ENCODE data around the gene ITGA3. TPM values are rescaled to one million over a fixed set of nuclear protein-coding genes. Genes with fewer than 3 reads are reported as not detected.
A peak's percentile ranks its signal among the peaks of the same experiment; 100 is the strongest.

ITGA3 gene
- total and polyA plus RNA-seq, 4 donors = 23.4 to 34.4 (median 25.9) TPM

DNA sequence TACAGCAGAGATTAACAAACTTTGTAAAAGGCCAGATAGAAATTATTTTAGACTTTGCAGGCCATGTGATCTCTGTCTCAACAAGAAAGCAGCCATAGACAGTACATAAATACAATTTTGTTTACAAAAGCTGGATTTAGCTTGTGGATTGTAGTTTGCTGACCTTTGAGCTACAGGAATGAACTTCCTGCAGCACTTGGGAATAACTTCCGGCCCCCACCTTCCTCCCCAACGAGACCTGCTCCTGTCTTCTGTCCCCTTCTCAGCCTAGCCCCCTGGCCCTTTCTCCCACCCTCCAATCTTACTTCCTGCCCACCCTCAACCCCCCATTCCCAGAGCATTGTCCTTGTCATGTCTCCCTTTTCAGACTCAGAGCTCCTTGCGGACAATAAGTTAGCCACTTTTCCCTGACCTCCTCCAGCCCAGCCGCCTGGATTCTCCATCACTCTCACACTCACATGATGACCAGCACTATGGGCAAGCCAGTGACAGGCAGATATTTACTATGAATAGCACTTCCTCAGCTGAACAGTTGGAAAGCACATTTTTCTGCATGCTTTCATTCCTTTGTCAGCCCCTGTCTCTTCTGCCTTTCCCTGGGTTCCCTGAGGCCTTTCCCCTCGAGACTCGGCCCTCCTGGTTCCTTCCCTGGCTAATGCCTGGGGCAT, 33.3 kb upstream of the ITGA3 start:
- Histone ChIP-seq H3K27me3 (ENCODE audit: control insufficient read depth, insufficient read depth, low read length) (peaks cover 6% of the 10 kb centered on the region), H3K4me1 (ENCODE audit: control insufficient read depth, insufficient read depth, low read length) (peaks cover 11% of the 10 kb centered on the region), H3K27ac (ENCODE audit: low read depth, low read length) (no peak overlapping the region), H3K9me3 (ENCODE audit: control insufficient read depth, insufficient read depth, low read length) (no peaks in the 10 kb centered on the region), H3K36me3 (ENCODE audit: control insufficient read depth, insufficient read depth, low read length) (no peaks in the 10 kb centered on the region), H3K4me3 (ENCODE audit: low read depth, low read length) (no peak overlapping the region)
- DNase-seq (ENCODE audit: low read depth in 4 of 6, low spot score in 6 of 6) = no peak
- WGBS (ENCODE audit: insufficient coverage) = 50% methylated on average over 4 of the region's 6 CpGs

- no peak for DNase-seq (ENCODE audit: low read depth in 4 of 6, low spot score in 6 of 6)
- H3K36me3 ChIP-seq (ENCODE audit: control insufficient read depth, insufficient read depth, low read length) = no peaks in the 10 kb centered on the region
- H3K9me3 ChIP-seq (ENCODE audit: control insufficient read depth, insufficient read depth, low read length) = no peaks in the 10 kb centered on the region
- no peak overlapping the region for H3K27ac ChIP-seq (ENCODE audit: low read depth, low read length)
- peaks cover 18% of the 10 kb centered on the region for H3K4me1 ChIP-seq (ENCODE audit: control insufficient read depth, insufficient read depth, low read length)
- peaks cover 12% of the 10 kb centered on the region for H3K27me3 ChIP-seq (ENCODE audit: control insufficient read depth, insufficient read depth, low read length)
- H3K4me3 ChIP-seq (ENCODE audit: low read depth, low read length) = no peak overlapping the region
- no CpG with 5 or more reads among the region's 8 CpGs for WGBS (ENCODE audit: insufficient coverage)
These were observed 32.4 kb upstream of the ITGA3 start for GRCh38 chr17:50023520-50023919.

DNA sequence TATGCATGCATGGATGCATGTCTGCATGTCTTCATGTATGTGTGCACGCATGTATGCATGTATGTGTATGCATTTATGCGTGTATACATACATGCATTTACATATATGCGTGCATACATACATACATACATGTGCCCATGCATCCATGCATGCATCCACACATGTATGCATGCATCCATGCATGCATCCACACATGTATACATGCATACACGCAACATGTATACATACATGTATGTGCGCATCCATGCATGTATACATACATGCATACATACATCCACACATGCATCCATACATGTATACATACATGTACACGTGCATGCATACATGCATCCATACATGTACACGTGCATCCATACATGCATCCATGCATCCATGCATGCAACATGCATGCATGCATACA, 31.1 kb upstream of the ITGA3 start:
- 29% methylated on average over 2 of the region's 7 CpGs for WGBS (ENCODE audit: insufficient coverage)
- no peak for DNase-seq (ENCODE audit: low read depth in 4 of 6, low spot score in 6 of 6)

GRCh38 chr17:50026046-50026675, 29.7 kb upstream of the ITGA3 start:
- Histone ChIP-seq H3K27ac (ENCODE audit: low read depth, low read length) (no peak overlapping the region), H3K4me1 (ENCODE audit: control insufficient read depth, insufficient read depth, low read length) (peaks cover 18% of the 10 kb centered on the region), H3K4me3 (ENCODE audit: low read depth, low read length) (no peak overlapping the region), H3K9me3 (ENCODE audit: control insufficient read depth, insufficient read depth, low read length) (no peaks in the 10 kb centered on the region), H3K27me3 (ENCODE audit: control insufficient read depth, insufficient read depth, low read length) (peaks cover 14% of the 10 kb centered on the region), H3K36me3 (ENCODE audit: control insufficient read depth, insufficient read depth, low read length) (no peaks in the 10 kb centered on the region)
- DNase-seq (ENCODE audit: low read depth in 4 of 6, low spot score in 6 of 6) = no peak
- 69% methylated on average over 6 of the region's 8 CpGs for WGBS (ENCODE audit: insufficient coverage)

More for the DNA sequence above, 31.1 kb upstream of the ITGA3 start:
- Histone ChIP-seq H3K4me3 (ENCODE audit: low read depth, low read length) (no peak overlapping the region), H3K9me3 (ENCODE audit: control insufficient read depth, insufficient read depth, low read length) (no peaks in the 10 kb centered on the region), H3K4me1 (ENCODE audit: control insufficient read depth, insufficient read depth, low read length) (peaks cover 18% of the 10 kb centered on the region), H3K27me3 (ENCODE audit: control insufficient read depth, insufficient read depth, low read length) (peaks cover 14% of the 10 kb centered on the region), H3K36me3 (ENCODE audit: control insufficient read depth, insufficient read depth, low read length) (no peaks in the 10 kb centered on the region), H3K27ac (ENCODE audit: low read depth, low read length) (no peak overlapping the region)

- no peak overlapping the region for H3K27ac ChIP-seq (ENCODE audit: low read depth, low read length)
These were observed 29.1 kb upstream of the ITGA3 start for GRCh38 chr17:50026837-50027171.

DNA sequence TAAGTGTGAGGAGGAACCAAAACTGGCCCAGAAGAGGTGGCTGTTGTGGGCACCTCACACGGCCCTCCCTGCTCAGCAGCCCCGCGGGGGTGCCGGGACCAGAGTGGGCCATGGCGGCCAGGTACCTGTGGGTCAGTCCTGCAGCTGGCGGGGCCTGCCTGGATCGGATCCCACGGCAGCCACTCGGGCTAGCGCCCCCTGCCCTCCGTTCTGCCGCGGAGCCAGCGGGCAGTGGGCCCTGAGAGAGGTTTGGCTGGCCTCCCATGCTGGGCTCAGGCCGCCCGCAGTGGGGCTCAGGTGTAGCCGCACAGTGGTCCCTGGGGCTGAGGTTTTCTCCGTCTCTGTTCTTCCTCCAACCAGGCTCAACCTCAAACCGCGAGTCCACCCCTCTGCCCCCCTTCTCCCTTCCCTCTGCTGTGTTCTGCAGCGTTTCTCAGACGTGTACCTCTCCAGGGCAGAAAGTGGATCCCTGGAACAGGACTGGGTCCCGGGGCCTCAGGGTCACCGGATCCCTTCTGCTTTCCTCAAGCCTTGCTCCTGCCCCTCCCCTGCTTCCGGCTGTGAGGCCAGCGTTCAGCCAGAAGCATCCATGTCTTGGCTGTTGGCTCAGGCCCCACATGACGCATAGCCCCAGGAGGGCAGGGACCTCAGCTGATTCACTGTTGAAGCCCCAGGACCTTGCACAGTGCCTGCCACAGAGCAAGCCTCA, 28.6 kb upstream of the ITGA3 start:
- H3K27me3 ChIP-seq (ENCODE audit: control insufficient read depth, insufficient read depth, low read length) = peaks cover 14% of the 10 kb centered on the region
- peak in 1 of 6 donors; percentile 12 for DNase-seq (ENCODE audit: low read depth in 4 of 6, low spot score in 6 of 6)
- WGBS (ENCODE audit: insufficient coverage) = 11% methylated on average over 26 of the region's 27 CpGs
- H3K36me3 ChIP-seq (ENCODE audit: control insufficient read depth, insufficient read depth, low read length) = no peaks in the 10 kb centered on the region
- no peaks in the 10 kb centered on the region for H3K9me3 ChIP-seq (ENCODE audit: control insufficient read depth, insufficient read depth, low read length)
- no peak overlapping the region for H3K27ac ChIP-seq (ENCODE audit: low read depth, low read length)
- peaks cover 18% of the 10 kb centered on the region for H3K4me1 ChIP-seq (ENCODE audit: control insufficient read depth, insufficient read depth, low read length)
- H3K4me3 ChIP-seq (ENCODE audit: low read depth, low read length) = no peak overlapping the region

More at GRCh38 chr17:50026837-50027171, 29.1 kb upstream of the ITGA3 start:
- Histone ChIP-seq H3K4me3 (ENCODE audit: low read depth, low read length) (no peak overlapping the region), H3K9me3 (ENCODE audit: control insufficient read depth, insufficient read depth, low read length) (no peaks in the 10 kb centered on the region), H3K4me1 (ENCODE audit: control insufficient read depth, insufficient read depth, low read length) (peaks cover 18% of the 10 kb centered on the region), H3K27me3 (ENCODE audit: control insufficient read depth, insufficient read depth, low read length) (peaks cover 14% of the 10 kb centered on the region), H3K36me3 (ENCODE audit: control insufficient read depth, insufficient read depth, low read length) (no peaks in the 10 kb centered on the region)
- WGBS (ENCODE audit: insufficient coverage) = 17% methylated on average over 1 of the region's 6 CpGs
- DNase-seq (ENCODE audit: low read depth in 4 of 6, low spot score in 6 of 6) = peak; percentile 43 to 93 (median 64)

DNA sequence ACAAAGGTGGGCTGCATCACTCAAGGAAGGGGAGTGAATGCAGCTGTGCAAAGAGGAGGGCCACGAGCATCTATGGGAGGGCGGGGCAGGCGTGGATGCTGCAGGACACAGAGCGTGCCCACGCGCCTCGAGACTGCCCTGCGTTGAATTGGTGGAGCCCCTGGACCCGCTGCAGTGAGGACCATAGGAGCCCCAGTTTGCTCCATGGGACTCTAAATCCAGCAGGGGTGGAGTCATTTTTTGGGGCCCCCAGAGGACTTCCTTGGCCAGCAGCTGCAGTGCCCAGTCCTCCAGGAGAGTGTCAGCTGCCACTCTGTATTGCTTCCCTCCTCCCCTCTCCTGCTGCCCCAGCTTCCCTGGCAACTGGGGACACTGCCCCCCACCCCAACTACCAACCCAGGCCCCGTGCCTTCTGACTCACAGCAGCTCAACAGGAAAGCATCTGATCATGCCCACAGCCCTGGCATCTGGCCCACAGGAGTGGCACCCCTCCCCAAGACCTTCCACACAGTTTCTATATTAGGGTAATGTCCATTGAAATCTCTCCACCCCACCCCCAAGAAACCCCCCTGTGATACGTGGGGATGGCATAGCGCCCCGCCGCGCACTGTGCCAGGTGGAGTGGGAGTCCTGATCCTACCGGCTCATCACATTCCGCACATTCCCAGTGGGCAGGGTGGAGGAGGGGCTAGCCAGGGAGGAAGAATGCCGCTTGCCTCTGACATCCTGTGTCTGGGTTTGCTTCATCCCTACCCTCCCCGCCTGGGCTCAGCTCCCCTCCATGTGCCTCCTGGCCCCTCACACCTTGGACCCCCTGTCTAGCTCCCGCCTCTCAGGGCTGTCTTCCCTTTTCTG, 27.8 kb upstream of the ITGA3 start:
- Histone ChIP-seq H3K9me3 (ENCODE audit: control insufficient read depth, insufficient read depth, low read length) (no peaks in the 10 kb centered on the region), H3K4me3 (ENCODE audit: low read depth, low read length) (no peak overlapping the region), H3K4me1 (ENCODE audit: control insufficient read depth, insufficient read depth, low read length) (peaks cover 18% of the 10 kb centered on the region), H3K27me3 (ENCODE audit: control insufficient read depth, insufficient read depth, low read length) (peaks cover 14% of the 10 kb centered on the region), H3K36me3 (ENCODE audit: control insufficient read depth, insufficient read depth, low read length) (no peaks in the 10 kb centered on the region), H3K27ac (ENCODE audit: low read depth, low read length) (no peak overlapping the region)
- 65% methylated on average over 14 of the region's 20 CpGs for WGBS (ENCODE audit: insufficient coverage)
- no peak for DNase-seq (ENCODE audit: low read depth in 4 of 6, low spot score in 6 of 6)

DNA sequence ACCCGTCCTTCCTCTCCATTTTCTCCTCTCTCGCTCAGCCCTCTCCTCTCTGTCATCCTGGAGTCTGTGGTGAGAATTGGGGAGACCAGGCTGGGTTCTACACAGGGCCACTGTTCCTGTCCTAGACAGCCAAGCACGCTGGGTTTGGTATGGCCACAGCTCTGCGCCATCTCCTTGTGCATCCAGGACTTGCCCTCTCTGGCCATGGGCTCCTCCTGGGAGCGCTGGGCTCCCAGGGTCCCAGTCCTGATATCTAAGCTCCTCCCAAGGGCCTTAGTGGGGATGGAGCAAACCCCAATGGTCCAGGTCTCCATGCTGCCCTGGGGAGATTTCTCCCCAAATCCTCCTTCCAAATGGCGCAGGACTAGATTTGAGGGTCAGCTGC, 27.2 kb upstream of the ITGA3 start:
- Histone ChIP-seq H3K27me3 (ENCODE audit: control insufficient read depth, insufficient read depth, low read length) (peaks cover 14% of the 10 kb centered on the region), H3K9me3 (ENCODE audit: control insufficient read depth, insufficient read depth, low read length) (no peaks in the 10 kb centered on the region), H3K36me3 (ENCODE audit: control insufficient read depth, insufficient read depth, low read length) (no peaks in the 10 kb centered on the region), H3K27ac (ENCODE audit: low read depth, low read length) (no peak overlapping the region), H3K4me1 (ENCODE audit: control insufficient read depth, insufficient read depth, low read length) (peaks cover 18% of the 10 kb centered on the region), H3K4me3 (ENCODE audit: low read depth, low read length) (no peak overlapping the region)
- 90% methylated on average over 2 of the region's 6 CpGs for WGBS (ENCODE audit: insufficient coverage)
- DNase-seq (ENCODE audit: low read depth in 4 of 6, low spot score in 6 of 6) = no peak

DNA sequence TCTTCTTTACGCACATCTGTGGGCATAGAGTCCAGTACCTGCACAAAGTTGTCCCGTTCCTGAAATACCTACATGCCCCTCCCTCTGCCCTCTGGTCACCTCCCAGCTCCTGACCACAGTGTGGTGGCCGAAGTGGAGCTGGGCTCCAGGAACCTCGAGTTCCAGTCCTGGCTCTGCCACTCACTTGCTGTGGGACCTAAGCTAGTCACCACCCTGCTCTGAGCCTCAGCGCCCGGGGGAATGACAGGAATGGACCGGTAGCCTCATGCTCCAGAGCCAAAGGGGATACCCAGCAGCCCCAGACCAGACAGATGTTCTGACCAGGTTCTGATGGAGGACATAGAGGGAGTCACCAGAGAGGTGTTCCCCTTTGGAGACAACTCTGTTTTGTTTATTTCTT, 26.7 kb upstream of the ITGA3 start:
- H3K36me3 ChIP-seq (ENCODE audit: control insufficient read depth, insufficient read depth, low read length) = no peaks in the 10 kb centered on the region
- no peak overlapping the region for H3K4me3 ChIP-seq (ENCODE audit: low read depth, low read length)
- H3K9me3 ChIP-seq (ENCODE audit: control insufficient read depth, insufficient read depth, low read length) = no peaks in the 10 kb centered on the region
- no peak overlapping the region for H3K27ac ChIP-seq (ENCODE audit: low read depth, low read length)
- 89% methylated on average over 7 of the region's 7 CpGs for WGBS (ENCODE audit: insufficient coverage)
- H3K27me3 ChIP-seq (ENCODE audit: control insufficient read depth, insufficient read depth, low read length) = peaks cover 14% of the 10 kb centered on the region
- H3K4me1 ChIP-seq (ENCODE audit: control insufficient read depth, insufficient read depth, low read length) = peaks cover 18% of the 10 kb centered on the region
- DNase-seq (ENCODE audit: low read depth in 4 of 6, low spot score in 6 of 6) = no peak

All from spinal cord (tissue), 10 donors.